A204.1 (cell line): Measurements from ENCODE around the gene STARD5.

ENCODE experiments used
- FAIRE-seq: peaks from 2 replicates; lab custom pipeline; 2012; peaks lifted over from hg19 to GRCh38; lab: Jason Lieb, UNC

The STARD5 gene

GRCh38 chr15:81273855-81274254, 50.1 kb downstream of the STARD5 start:
- no peak for FAIRE-seq

GRCh38 chr15:81273200-81273599, 50.7 kb downstream of the STARD5 start:
- FAIRE-seq, result no peak

- no peak for FAIRE-seq
Observed at GRCh38 chr15:81271761-81272644, 51.9 kb downstream of the STARD5 start.

- no peak for FAIRE-seq
Observed at GRCh38 chr15:81270781-81271491, 53.0 kb downstream of the STARD5 start.

- no peak for FAIRE-seq
Observed at GRCh38 chr15:81270188-81270587, 53.8 kb downstream of the STARD5 start.

- no peak for FAIRE-seq
Observed at GRCh38 chr15:81268881-81269601, 54.9 kb downstream of the STARD5 start.

GRCh38 chr15:81268340-81268739, 55.6 kb downstream of the STARD5 start:
- FAIRE-seq, result no peak

GRCh38 chr15:81265944-81266775, 57.8 kb downstream of the STARD5 start:
- FAIRE-seq, result no peak

- no peak for FAIRE-seq
Observed at GRCh38 chr15:81265256-81265943, 58.5 kb downstream of the STARD5 start.

- FAIRE-seq, result no peak
Observed at GRCh38 chr15:81264072-81264857, 59.7 kb downstream of the STARD5 start.

GRCh38 chr15:81263477-81263876, 60.5 kb downstream of the STARD5 start:
- FAIRE-seq, result no peak

- FAIRE-seq, result no peak
Observed at GRCh38 chr15:81261172-81261811, 62.6 kb downstream of the STARD5 start.

- FAIRE-seq, result no peak
Observed at GRCh38 chr15:81259760-81260298, 64.1 kb downstream of the STARD5 start.
